Activated gamma-delta T cell (primary cell): ENCODE data around the gene KLHL6.

ENCODE experiments used
- DNase-seq: peaks from one replicate; lab custom pipeline; 2025; lab: John Stamatoyannopoulos, UW

Gene KLHL6

GRCh38 chr3:183506674-183507320, 48.7 kb downstream of the KLHL6 start:
- DNase-seq, result no peak

GRCh38 chr3:183504597-183504996, 50.9 kb downstream of the KLHL6 start:
- no peak for DNase-seq

GRCh38 chr3:183503746-183504145, 51.8 kb downstream of the KLHL6 start:
- DNase-seq, result no peak

DNA sequence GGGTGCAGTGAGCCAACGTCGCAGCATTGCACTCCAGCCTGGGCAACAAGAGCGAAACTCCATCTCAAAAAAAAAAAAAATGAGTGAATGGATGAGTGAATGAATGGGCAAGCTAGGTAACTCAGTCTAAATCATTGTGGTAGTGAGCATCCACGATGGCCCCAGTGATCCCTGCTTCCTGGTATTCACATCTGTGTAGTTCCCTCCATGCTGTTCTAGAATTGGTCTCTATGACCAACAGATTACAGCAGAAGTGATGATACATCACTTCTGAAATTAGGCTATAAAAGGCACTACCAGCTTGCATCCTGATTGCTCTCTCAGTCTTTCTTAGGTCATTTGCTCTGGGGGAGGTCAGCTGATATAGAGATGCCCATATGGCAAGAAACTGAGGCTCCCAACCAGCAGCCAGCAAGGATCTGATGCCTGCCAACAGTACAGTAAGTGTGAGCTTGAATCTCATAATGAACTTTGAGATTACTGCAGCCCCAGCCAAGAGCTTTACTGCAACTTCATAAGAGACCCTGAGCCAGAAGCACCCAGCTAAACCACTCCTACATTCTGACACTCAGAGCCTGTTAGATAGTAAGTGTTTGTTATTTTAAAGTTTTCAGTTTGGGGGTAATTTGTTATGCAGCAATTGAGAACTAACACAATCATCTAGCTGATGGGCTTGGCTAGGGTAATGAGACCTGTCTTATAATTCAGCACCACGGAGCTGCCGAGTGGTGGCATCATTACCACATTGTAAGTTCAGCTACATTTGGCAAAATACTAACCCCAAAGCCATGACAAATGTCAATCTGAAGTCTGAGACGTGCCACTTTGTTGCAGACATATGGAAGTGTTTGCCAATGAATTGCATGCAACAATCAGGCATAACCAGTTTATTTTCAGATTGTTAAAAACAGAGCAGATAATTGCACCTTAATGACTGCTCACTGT, 53.0 kb downstream of the KLHL6 start:
- DNase-seq, result no peak

- no peak for DNase-seq
Observed at GRCh38 chr3:183500981-183501704, 54.4 kb downstream of the KLHL6 start.

DNA sequence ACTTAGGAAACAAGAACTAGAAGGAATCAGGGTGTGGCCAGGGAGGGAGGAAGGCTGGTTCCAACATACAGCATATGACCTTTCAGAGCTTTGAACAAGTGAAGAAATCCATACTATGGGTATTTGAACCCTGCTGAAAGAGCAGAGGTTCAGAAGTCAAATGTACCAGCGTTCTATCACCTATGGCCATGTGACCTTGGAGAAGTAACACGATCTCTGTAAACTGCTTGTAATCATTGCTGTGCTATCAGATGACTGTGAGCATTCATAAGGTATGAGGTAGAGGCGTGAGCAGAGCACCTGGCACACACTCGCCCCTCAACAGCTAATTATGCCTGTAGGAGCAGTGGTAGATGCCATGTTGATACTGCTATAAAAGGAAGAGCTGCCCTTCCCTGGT, 55.2 kb downstream of the KLHL6 start:
- DNase-seq, result no peak

- DNase-seq, result no peak
Observed at GRCh38 chr3:183498634-183499033, 56.9 kb downstream of the KLHL6 start.

DNA sequence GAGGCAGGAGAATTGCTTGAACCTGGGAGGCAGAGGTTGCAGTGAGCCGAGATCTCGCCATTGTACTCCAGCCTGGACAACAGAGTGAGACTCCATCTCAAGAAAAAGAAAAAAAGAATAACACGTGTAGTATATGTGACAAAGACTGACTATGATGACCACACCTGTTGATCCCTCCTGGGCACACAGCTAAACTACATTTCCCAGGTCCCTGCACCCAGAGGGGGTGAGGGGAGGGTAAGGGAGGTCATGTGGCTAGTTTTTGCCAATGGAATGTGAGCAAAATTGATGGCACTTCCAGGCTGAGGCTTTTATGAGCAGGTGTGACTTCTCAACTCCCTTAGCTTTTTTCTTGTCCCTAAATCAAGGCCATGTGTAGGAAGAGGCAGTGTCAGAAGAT, 58.2 kb downstream of the KLHL6 start:
- DNase-seq, result no peak

GRCh38 chr3:183496311-183496710, 59.2 kb downstream of the KLHL6 start:
- DNase-seq, result no peak

- DNase-seq, result no peak
Observed at GRCh38 chr3:183494341-183494740, 61.2 kb downstream of the KLHL6 start.

DNA sequence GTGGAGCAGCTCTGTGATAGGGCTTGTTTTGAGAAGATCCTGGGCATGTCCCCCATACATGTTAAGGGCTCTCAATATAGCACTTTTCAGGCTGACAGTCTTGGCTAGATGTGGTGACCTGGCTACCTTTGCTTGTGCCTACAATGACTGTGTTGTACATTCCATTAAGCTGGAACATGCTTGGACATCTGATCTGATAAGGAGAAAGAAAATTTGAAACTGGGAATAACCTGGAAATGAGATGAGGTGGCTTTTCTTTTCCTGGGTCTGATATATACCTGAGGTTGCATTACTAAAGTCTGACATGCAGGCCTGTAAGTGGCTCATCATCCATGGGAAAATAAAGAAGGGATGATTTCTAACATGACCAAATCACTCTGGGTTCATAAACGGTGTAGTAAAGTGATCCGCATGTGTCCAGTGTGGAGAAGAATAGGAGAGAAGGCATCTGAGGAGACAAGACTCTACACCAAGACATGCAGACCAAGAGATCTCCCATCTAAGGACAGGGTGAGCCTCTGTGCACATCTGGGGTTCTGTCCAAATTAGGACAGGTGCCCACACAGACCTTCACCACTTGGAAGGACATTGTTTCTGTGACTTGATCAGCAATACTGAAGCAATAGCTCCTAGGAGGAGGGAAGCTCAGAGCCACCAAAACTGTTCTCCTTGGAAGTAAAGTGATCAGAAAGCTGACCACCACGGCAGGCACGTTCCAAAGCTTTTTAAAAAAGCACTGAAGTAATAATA, 62.0 kb downstream of the KLHL6 start:
- no peak for DNase-seq

DNA sequence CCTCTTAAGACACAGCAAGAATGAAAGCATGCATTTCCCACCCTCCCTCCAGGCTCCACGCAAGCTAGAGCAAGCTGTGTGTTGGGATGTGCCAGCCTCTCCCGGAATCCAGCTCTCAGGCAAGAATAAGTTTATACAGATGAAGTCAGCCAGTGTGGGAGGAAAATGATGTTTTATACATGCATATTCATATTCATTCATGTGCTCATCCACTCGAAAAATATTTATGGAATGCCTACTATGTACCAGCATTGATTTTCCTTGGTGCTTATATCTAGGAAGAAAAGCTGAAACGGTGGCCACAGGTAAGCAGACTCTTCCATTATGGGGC, 62.7 kb downstream of the KLHL6 start:
- DNase-seq, result no peak

DNA sequence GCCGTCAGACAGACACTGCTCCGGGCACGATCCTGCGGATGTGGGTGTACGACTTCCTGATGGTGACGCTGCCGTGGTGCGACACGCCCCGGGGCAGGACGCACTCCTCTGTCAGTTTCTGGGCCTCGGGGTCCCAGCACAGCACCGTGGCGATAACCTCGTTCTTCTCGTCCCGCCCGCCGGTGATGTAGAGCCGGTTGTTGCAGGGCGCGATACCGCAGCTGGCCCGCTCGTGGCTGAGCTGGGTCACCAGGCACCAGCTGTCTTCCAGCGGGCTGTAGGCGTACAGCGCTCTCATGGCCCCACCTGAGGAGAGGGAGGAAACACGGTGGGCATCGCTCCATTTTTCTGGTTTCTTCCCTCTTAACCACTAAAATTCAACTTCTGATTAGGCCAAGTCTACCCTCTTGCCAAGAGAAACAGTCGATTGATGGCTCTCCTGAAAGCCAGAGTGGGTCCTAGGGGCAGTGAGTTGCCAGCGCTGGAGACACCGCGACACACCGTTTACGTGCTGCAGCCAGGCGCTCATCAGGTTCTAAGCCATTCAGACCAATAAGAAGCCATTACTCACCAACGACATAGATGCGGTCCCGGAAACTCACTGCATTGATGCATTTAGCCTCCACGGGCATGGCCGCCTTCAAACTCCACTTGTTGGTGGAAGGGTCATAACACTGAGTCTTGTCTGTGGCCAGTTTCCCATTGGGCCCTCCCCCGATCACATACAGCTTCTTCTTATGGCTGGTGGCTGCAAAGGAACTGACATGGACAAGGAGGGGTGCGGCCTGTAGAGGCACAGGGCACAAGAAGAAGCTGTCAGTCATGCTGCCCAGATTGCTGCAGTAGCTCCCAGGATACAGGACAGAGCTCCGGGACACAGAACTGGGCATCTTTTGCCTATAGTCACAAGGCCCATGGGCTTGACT, 63.3 kb downstream of the KLHL6 start:
- DNase-seq, result no peak

DNA sequence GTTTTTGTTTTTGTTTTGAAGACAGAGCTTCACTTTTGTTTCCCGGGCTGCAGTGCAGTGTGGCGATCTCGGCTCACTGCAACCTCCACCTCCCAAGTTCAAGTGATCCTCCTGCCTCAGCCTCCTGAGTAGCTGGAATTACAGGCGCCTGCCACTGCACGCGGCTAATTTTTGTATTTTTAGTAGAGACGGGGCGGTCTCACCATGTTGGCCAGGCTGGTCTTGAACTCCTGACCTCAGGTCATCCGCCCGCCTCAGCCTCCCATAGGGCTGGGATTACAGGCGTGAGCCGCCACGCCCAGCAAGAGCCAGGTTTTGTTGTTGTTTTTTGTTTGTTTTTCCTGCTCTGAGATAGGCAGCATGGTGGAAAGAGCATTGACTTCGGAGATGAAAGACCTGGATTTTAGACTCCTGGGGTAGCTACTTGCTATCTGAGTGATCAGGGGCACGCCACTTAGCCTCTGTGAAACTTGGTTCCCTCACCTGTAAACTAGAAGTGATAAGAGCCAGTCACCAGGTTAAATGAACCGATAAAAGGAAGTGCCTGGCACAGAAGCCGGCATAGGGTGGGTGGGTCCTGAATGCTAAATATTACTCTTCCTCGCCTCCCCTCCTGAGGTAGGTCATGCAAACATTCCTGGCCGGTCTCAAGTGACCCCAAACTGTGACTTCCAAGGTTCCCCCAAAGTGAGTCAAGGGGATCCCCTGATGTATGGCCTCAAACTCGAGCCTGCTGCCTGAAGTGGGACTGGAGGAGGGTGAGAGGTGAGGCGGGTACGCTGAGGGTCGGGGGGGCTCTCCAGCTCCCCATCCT, 64.2 kb downstream of the KLHL6 start:
- DNase-seq, result no peak

DNA sequence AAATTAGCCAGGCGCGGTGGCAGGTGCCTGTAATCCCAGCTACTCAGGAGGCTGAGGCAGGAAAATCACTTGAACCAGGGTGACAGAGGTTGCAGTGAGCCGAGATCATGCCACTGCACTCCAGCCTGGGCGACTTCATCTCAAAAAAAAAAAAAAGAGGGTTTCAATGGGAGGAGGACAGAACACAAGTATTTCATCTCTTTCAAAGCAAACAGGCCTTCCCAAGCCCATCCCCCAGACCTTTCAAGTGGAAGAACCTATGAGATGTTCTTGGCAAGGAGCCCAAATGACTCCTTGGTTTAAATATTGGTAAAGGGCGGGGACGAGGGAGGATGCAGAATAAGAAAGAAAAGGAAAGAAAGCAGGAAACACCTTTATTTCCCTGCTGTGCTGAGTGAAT, 64.9 kb downstream of the KLHL6 start:
- DNase-seq, result no peak

DNA sequence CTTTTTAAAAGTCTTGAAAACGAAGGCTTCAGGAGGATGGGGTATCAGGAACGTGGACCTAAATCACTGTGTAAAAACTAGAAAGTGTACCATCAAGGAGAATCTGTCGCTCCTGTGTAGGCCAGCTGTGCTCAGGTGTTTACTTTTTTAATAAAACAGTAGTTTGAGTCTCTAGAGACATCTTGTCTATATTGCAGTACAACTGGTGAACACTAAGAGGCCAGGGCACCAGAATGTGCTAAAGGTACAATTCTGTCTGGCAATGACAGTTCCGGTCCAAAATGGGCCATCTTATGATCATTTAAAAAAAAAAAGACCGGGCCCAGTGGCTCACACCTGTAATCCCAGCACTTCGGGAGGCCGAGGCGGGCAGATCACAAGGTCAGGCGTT, 65.3 kb downstream of the KLHL6 start:
- no peak for DNase-seq

- DNase-seq, result no peak
Observed at GRCh38 chr3:183489455-183490210, 65.9 kb downstream of the KLHL6 start.

- no peak for DNase-seq
Observed at GRCh38 chr3:183488343-183488742, 67.2 kb downstream of the KLHL6 start.

GRCh38 chr3:183487896-183488295, 67.6 kb downstream of the KLHL6 start:
- no peak for DNase-seq
